MCF 10A (cell line): ENCODE data around the gene ARF6. TPM values are rescaled to one million over a fixed set of nuclear protein-coding genes. Genes with fewer than 3 reads are reported as not detected.

Source experiments
- BruUV-seq: library from RNA; stranded (reverse); fragments of 400-500 nt; replicated peaks from 2 replicates; lab custom pipeline; 2021; lab: Mats Ljungman, UMichigan
- CTCF ChIA-PET: fragments of 300-600 bp; sonication (Branson Sonifier 250); formaldehyde crosslinking; extraction: SDS; loops from one replicate; lab custom pipeline; 2021; ENCODE audit warnings: antibody characterized with exemption, inconsistent platforms; lab: Yijun Ruan, JAX
- POLR2A ChIA-PET: fragments of 300-600, 350-650 bp; sonication (Branson Sonifier 250); formaldehyde crosslinking; extraction: SDS; loops from one replicate; lab custom pipeline; 2020; ENCODE audit warnings: antibody characterized with exemption, inconsistent platforms; lab: Yijun Ruan, JAX
- DNase-seq: peaks from one replicate; pipeline ENCODE4 v3.0.0-alpha.2; 2018; ENCODE audit not compliant: unreplicated experiment
- H3K27ac Mint-ChIP-seq: one replicate; pipeline ENCODE4 v1.8.0; 2022; ENCODE audit warnings: mild to moderate bottlenecking, low read depth, mixed read lengths; ENCODE audit not compliant: unreplicated experiment
- H3K27me3 Mint-ChIP-seq: one replicate; pipeline ENCODE4 v1.8.0; 2022; ENCODE audit warnings: mixed read lengths; ENCODE audit not compliant: insufficient read depth, unreplicated experiment
- H3K36me3 Mint-ChIP-seq: one replicate; pipeline ENCODE4 v1.8.0; 2022; ENCODE audit warnings: mild to moderate bottlenecking, moderate library complexity, mixed read lengths; ENCODE audit not compliant: insufficient read depth, unreplicated experiment
- H3K4me1 Mint-ChIP-seq: one replicate; pipeline ENCODE4 v1.8.0; 2022; ENCODE audit warnings: mixed read lengths; ENCODE audit not compliant: insufficient read depth, unreplicated experiment
- H3K4me3 Mint-ChIP-seq: one replicate; pipeline ENCODE4 v1.8.0; 2022; ENCODE audit warnings: mild to moderate bottlenecking, moderate library complexity, mixed read lengths; ENCODE audit not compliant: unreplicated experiment
- H3K9me3 Mint-ChIP-seq: one replicate; pipeline ENCODE4 v1.8.0; 2022; ENCODE audit warnings: mixed read lengths; ENCODE audit not compliant: unreplicated experiment
- intact Hi-C: fragments of 100-400 bp; cut with micrococcal nuclease; formaldehyde crosslinking; loops from 2 replicates; pipeline ENCODE4 v1.14.1; 2022
- total RNA-seq: library from RNA; stranded (reverse); gene quantifications from 2 replicates; pipeline ENCODE4 v1.2.3, GENCODE V29; 2022
- TF ChIP-seq, protein P1 (sequence below): fragments of 200-600 bp; IDR thresholded peaks from one replicate; pipeline ENCODE4 v1.8.0; 2022; ENCODE audit warnings: antibody characterized with exemption, mild to moderate bottlenecking; ENCODE audit not compliant: unreplicated experiment

Gene ARF6
- total RNA-seq, 1 experiment from 2014 or later = 112 TPM

DNA sequence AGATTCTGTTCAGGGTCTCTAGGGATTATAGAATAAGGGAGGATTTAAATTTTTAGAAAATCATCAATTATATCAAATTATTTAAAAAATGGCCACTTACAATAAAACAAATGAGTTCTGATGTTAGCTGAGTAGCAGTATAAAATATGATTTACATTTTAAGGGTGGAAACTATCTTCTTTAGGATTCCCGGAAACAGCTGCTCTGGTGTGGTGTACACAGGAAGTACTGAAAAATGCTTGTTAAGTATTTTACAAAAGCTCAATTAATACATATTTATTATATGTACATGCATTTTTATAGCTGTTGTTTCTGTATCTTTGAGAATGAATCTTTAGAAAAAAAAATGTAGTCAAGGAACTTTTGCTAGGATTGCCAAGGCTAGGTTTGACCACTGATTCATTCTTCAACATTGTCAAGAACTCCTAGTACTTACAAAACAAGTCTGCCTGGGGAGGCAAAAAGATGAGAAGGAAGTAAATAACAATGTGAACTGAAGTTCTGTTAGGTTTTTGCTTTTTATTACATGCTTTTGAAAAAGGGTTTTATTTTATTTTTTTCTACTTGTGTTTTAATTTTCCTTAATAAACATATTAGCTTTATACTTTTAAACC, 48.0 kb downstream of the ARF6 start:
- peaks cover under 1% of the 10 kb centered on the region for H3K4me1 Mint-ChIP-seq
- H3K9me3 Mint-ChIP-seq = peaks cover 7% of the 10 kb centered on the region
- no TSS peak for BruUV-seq
- intact Hi-C loops = no loop called here
- no peaks in the 10 kb centered on the region for H3K36me3 Mint-ChIP-seq
- ChIA-PET CTCF (interaction anchor here (0.7 to 1.5 kb wide), 3 partner anchors 9 to 33 kb away, joined by 3 to 6 read pairs (median 4); no protein-coding TSS in a partner anchor), POLR2A (interaction anchor here (0.6 to 3.3 kb wide), 12 partner anchors 10 to 83 kb away, joined by 3 to 26 read pairs (median 6); partner anchors contain the start of gene ARF6)
- H3K27me3 Mint-ChIP-seq = no peaks in the 10 kb centered on the region
- H3K4me3 Mint-ChIP-seq = no peak overlapping the region
- H3K27ac Mint-ChIP-seq = no peak overlapping the region
- DNase-seq = no peak
- TF ChIP-seq, protein P1, sequence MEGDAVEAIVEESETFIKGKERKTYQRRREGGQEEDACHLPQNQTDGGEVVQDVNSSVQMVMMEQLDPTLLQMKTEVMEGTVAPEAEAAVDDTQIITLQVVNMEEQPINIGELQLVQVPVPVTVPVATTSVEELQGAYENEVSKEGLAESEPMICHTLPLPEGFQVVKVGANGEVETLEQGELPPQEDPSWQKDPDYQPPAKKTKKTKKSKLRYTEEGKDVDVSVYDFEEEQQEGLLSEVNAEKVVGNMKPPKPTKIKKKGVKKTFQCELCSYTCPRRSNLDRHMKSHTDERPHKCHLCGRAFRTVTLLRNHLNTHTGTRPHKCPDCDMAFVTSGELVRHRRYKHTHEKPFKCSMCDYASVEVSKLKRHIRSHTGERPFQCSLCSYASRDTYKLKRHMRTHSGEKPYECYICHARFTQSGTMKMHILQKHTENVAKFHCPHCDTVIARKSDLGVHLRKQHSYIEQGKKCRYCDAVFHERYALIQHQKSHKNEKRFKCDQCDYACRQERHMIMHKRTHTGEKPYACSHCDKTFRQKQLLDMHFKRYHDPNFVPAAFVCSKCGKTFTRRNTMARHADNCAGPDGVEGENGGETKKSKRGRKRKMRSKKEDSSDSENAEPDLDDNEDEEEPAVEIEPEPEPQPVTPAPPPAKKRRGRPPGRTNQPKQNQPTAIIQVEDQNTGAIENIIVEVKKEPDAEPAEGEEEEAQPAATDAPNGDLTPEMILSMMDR = no peak

DNA sequence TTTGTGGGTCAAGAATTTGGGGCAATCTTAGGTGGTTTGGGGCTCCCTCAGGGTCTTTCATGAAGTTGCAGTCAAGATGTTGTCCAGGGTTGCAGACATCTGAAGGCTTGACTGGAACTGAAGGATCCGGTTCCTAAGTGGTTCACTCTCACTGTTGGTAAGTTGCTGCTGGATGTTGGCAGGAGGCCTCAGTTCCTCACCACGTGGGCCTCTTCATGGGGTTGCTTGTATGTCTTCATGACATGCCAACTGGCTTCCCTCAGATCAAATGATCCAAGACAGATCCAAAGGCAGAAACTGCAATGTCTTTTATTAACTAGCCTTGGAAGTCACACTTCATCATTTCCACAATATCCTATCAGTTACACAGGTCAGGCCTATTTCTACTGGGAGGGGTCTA, 49.2 kb downstream of the ARF6 start:
- BruUV-seq = no TSS peak
- TF ChIP-seq, protein P1 = no peak
- H3K27ac Mint-ChIP-seq = no peak overlapping the region
- no peak for DNase-seq
- no peaks in the 10 kb centered on the region for H3K27me3 Mint-ChIP-seq
- CTCF ChIA-PET = no interaction called here
- no peak overlapping the region for H3K4me3 Mint-ChIP-seq
- POLR2A ChIA-PET = interaction anchor here (0.6 to 3.3 kb wide), 4 partner anchors 9 to 82 kb away, joined by 3 to 26 read pairs (median 6); no protein-coding TSS in a partner anchor
- peaks cover 13% of the 10 kb centered on the region for H3K4me1 Mint-ChIP-seq
- H3K9me3 Mint-ChIP-seq = no peaks in the 10 kb centered on the region
- intact Hi-C loops = no loop called here
- no peaks in the 10 kb centered on the region for H3K36me3 Mint-ChIP-seq

DNA sequence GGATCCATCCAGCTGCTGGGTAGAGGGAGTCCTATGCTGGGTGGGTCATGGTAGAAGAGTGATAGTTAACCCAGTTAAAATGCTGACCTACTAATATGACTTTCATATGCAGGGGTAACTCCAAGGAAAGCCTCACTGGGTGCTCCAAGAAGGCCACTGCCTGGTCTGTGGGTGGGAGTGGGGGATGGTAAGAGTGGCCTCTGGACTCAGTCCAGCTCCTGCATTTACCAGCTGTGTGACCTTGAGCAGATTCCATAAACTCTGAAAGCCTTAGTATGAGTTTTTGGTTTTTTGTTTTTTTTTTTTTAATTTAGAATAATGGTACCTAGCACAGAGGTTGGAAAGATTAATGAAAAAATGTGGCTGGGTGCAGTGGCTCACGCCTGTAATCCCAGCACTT, 51.6 kb downstream of the ARF6 start:
- Mint-ChIP-seq H3K27ac (no peak overlapping the region), H3K36me3 (no peaks in the 10 kb centered on the region), H3K4me3 (no peak overlapping the region), H3K9me3 (no peaks in the 10 kb centered on the region), H3K4me1 (peaks cover 25% of the 10 kb centered on the region), H3K27me3 (no peaks in the 10 kb centered on the region)
- ChIA-PET CTCF (interaction anchor here (0.6 kb wide), 1 partner anchor 63 kb away, joined by 4 read pairs; no protein-coding TSS in a partner anchor), POLR2A (no interaction called here)
- intact Hi-C loops = no loop called here
- no peak for DNase-seq
- BruUV-seq = no TSS peak
- TF ChIP-seq, protein P1 = no peak

DNA sequence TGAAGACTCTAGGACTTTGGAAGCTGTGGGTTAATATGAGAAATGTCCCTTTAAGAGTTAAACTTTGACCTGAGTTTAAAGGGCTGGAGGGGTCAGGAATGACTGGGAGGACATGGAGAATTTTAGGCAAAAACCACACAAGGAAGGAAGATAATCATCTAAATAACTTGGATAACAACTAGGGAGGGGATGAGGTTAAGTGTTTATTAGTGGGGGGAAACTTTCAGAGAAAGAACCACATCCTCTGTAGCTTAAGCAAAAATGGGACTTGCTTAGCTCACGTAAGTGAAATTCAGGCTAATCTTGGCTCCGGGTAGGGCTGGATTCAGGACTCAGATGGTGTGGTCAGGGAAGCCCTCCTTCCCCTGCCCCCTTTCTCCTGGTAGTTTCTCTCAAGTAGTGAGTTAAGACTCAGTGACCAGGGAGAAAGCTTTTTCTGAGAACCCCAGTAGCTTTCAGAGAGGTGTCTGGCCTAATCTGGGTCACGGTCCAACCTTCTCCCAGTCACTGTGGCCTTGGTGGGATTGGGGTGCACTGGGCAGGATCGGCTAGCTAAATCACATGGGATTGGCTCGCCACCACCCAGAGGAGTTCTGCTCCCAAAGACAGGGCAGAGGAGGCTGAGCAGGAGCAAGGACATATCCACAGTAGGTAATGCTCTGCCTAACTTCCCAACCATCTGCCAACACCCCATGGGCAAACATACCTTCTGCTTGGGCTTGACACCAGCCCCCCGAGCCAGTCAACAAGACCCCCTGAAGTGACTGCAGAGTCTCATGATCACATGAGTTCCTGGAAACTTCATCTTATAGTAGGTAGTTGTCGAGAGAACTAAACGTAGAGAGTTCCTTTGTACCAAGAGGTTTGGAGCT, 52.8 kb downstream of the ARF6 start:
- ChIA-PET CTCF (interaction anchor here (0.5 to 2.6 kb wide), 6 partner anchors 25 to 156 kb away, joined by 3 to 14 read pairs (median 4); no protein-coding TSS in a partner anchor), POLR2A (interaction anchor here (0.6 to 13.5 kb wide), 16 partner anchors 8 to 93 kb away, joined by 3 to 222 read pairs (median 5); partner anchors contain the start of genes ARF6 and NEMF)
- peaks cover 32% of the 10 kb centered on the region for H3K4me1 Mint-ChIP-seq
- H3K27me3 Mint-ChIP-seq = no peaks in the 10 kb centered on the region
- BruUV-seq = no TSS peak
- intact Hi-C loops = no loop called here
- TF ChIP-seq, protein P1 = no peak
- DNase-seq = no peak
- H3K36me3 Mint-ChIP-seq = no peaks in the 10 kb centered on the region
- no peaks in the 10 kb centered on the region for H3K9me3 Mint-ChIP-seq
- H3K4me3 Mint-ChIP-seq = no peak overlapping the region
- H3K27ac Mint-ChIP-seq = peak overlapping the region; percentile 81
